ENCODE measurements around the gene SRP68.

SRP68 gene

DNA sequence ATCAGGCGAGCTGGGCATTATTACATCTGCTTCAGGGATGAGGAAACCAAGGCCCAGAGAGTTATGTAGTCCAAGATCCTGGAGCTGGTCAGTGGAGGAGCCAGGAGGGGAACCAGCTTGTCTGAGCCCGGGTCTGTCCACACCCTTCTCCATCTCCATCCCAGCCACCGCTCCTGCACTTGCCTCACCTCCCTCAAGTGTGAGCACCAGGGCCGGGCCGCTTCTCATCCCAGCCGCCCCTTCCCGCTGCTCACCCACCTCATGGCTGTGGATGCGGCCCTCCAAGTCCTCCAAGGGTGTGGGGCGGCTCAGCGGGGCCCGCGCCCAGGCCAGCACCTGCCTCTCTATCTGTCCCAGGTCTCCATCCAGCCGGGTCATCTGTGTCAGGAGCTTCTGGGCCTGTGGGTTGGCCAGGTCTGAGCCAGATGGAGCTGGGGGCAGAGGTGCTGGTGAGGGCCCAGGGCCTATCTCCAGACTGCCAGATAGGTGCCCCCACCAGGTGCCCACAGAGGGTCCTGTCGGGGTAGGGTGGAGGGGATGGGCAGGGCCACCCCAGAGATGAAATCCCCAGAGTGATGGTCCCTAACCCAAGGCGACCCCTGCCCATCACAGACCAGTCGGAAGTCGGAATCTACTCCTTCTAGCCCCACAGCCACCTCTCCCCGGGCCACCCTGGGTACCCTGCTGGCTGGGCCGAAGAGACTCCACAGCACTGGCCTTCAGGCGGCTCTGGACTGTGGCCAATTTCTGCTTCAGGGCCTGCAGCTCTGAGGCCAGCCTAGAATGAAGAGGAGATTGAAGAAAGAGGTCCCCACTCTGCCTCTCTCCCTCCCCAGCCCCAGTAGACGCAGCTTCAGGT, 54.6 kb downstream of the SRP68 start:
- DNase-seq, result no peak

GRCh38 chr17:76014925-76015261, 57.4 kb downstream of the SRP68 start:
- DNase-seq, result peak; percentile 78

- peak; percentile 74 for DNase-seq
Measured at GRCh38 chr17:76014100-76014924, 58.0 kb downstream of the SRP68 start.

GRCh38 chr17:76013377-76013932, 58.9 kb downstream of the SRP68 start:
- no peak for DNase-seq

DNA sequence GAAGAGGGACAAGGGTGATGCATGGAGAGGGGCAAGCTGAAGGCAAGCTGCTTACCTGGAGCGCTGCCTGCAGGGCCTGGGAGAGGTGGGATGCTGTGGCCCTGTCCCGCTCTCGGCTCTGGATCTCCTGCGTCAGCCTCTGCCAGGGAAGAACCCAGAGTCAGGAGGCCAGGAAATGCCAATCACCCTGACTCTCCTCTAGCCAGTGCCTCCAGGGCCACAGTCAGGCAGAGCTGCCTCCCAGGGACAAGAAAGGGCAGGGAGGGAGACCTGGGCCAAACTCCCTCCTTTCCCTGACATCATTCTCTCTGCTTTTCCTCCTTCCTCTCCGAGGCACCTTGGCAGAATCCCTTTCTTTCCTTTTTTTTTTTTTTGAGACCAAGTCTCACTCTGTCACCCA, 60.4 kb downstream of the SRP68 start:
- DNase-seq, result no peak

DNA sequence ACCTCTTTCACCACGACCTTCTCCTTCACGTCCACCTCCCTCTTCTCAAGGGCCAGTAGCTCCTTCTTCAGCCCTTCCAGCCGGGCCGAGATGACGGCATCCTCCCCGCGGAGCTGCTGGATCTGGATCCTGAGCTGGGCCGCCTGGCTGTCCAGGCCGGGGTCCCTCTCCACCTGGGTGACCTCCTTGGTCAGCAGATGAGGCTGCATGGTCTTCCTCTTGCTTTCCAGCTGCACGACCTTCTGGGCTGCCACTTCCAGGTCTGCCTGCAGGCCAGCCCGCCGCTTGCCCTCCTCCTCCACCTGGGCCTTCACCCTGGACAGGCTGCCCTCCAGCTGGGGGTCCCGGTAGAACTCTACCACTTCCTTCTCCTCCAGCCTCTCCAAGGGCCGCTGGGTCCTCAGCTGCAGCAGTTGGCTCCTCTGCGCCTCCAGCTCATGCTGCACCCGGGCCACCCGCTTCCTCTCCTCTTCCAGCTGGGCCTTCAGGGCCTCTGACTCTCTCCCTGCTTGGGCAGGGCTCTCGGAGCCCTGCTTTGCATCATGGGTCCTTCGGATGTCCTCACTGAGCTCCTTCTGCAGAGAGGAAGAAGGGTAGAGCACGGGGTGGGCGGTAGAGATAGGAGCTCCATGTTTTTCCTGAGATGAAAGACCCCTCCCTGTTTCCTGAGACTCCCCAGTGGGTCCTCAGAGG, 62.2 kb downstream of the SRP68 start:
- DNase-seq, result no peak

DNA sequence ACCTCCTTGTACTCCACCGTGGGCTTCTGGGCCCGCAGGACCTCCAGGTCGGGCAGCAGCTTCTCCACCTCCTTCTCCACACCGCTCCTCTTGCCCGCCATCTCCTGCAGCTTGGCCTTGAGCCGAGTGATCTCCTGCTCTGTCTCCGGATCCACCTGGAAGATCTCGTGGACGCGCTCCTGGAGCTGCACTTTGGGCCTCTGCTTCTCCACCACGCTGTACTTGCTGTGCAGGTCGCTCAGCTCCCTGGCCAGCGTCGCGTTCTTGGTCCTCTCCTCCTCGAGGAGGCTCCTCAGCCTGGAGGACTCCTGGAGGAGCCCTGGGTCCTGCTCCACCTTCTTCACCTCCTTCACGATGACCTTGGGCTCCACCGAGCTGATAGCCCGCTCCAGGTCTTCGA, 62.9 kb downstream of the SRP68 start:
- no peak for DNase-seq

- no peak for DNase-seq
Measured at GRCh38 chr17:76008630-76009425, 63.5 kb downstream of the SRP68 start.

DNA sequence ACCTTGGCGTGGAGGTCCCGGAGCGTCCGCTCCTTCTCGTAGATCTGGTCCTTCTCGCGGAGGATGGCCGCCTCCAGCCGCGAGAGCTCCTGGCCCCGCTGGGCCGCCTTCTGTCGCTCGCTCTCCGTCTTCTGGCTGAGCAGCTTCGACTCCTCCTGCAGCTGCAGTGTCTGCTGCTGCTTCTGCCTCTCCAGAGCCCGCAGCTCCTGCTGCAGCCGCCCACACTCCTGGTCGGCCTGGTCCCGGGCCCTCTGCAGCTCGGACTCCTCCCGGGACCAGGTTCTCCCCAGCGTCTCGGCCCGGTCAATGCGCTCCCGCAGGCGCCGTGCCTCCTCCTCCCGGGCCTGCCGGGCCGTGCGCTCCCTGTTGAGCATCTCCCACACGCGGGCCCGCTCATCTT, 64.1 kb downstream of the SRP68 start:
- DNase-seq, result no peak

- no peak for DNase-seq
Measured at GRCh38 chr17:76007850-76008165, 64.5 kb downstream of the SRP68 start.

GRCh38 chr17:76007131-76007849, 65.0 kb downstream of the SRP68 start:
- no peak for DNase-seq

- DNase-seq, result peak; percentile 61
Measured at GRCh38 chr17:76005263-76006149, 66.8 kb downstream of the SRP68 start.

DNA sequence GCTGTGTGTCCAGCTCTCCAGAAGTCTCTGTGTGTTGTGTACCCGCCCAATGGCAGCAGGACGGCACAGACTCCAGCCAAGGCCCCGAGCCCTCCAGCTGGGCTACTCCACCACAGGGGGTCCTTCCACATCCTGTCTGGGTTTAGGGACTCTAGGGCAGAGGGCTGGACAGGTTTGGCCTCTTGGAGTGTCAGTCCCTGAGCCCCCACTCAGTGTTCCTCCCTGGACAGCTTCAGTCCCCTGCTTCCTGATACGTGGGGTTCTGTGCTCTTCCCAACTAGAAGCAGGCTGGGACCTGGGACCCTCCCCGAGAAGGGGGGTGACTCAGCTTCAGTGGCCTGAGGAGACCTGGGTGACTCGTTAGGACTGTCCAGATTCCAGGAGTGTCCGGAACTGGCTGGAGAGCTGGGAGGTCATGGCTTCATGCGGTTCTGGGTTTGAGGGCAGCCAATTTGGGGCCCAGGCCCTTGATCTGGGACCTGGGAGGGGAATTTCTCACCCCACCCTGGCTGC, 67.5 kb downstream of the SRP68 start:
- no peak for DNase-seq

- DNase-seq, result no peak
Measured at GRCh38 chr17:76003915-76004314, 68.4 kb downstream of the SRP68 start.

DNA sequence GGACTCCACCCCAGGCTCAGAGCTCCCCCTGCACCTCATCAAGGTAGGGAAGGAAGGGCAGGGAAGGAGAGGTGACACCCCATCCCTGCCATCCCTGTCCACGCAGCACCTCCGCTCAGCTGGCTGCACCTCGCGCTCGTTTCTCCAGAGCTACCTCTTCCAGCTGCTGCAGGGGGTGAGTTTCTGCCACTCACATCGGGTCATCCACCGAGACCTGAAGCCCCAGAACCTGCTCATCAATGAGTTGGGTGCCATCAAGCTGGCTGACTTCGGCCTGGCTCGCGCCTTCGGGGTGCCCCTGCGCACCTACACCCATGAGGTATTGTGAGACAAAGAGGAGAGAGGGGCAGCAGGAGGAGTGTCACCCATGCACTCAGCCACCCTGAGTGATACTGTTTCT, 70.2 kb downstream of the SRP68 start:
- no peak for DNase-seq

DNA sequence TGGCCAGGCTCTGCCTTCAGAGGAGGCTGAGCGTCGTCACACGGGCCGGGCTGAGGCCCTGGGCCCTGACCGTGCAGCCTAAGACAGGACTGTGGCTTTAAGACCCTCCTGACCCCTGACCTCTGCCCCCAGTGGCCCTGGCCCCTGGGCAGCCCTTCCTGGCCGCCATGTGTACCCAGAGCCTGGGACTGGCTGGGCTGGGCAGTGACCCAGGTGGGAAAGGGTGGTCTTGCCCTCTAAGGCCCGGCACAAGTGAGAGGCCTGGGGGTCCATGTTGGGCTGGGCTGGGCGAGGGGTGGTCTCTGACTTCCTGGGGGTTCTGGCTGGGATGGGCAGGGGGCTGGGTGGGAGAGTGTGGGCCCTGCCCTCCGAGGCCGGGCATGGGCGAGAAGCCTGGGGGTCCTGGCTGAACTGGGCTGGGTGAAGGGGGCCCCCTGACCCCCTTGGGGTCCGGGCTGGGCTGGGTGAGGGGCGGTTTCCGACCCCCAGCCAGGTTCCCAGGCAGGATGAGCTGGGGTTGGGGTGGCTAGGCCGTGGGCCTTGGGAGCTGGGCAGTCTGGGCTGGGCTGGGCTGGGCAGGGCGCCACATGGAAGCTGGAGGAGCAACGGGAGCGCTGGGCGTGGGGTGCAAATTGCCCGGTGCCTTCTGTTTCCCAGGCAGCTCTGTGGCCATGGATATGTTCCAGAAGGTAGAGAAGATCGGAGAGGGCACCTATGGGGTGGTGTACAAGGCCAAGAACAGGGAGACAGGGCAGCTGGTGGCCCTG, 71.4 kb downstream of the SRP68 start, which contains the start of gene CDK3:
TSS of gene CDK3 (plus strand) at position 101 of the 767 bp plus-strand sequence. CDS start at position 672, 571 bp downstream.
- no peak for DNase-seq

GRCh38 chr17:76000016-76000754, 72.1 kb downstream of the SRP68 start:
- DNase-seq, result no peak

GRCh38 chr17:75998327-75998795, 74.0 kb downstream of the SRP68 start:
- DNase-seq, result no peak

All from NCI-H1105 treated with DMSO at 0.1 percent for 48 hours (cell line).